ENCODE data around the gene PTPRK.

DNA sequence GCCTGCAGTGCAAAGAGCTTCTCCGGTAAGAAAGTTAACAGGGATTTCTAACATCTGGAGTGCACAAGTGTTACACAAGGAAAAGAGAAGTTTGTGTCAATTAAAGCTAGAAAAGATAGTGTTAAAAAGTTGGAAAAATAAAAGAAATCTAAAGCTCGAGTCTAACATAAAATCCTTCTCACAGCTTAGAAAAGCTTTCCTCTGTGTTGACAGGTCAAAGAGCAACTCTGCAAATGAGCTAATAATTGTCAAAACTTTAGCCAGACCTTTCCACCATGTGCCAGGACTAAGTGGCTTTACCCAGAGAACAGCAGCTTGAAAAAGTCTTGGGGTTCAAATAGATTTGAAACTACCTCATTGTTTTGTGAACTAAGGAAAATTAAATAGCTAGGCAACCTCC, 14.8 kb downstream of the PTPRK start:
- TF ChIP-seq, protein P1, sequence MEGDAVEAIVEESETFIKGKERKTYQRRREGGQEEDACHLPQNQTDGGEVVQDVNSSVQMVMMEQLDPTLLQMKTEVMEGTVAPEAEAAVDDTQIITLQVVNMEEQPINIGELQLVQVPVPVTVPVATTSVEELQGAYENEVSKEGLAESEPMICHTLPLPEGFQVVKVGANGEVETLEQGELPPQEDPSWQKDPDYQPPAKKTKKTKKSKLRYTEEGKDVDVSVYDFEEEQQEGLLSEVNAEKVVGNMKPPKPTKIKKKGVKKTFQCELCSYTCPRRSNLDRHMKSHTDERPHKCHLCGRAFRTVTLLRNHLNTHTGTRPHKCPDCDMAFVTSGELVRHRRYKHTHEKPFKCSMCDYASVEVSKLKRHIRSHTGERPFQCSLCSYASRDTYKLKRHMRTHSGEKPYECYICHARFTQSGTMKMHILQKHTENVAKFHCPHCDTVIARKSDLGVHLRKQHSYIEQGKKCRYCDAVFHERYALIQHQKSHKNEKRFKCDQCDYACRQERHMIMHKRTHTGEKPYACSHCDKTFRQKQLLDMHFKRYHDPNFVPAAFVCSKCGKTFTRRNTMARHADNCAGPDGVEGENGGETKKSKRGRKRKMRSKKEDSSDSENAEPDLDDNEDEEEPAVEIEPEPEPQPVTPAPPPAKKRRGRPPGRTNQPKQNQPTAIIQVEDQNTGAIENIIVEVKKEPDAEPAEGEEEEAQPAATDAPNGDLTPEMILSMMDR (IDR thresholded peaks at IDR 0.05; ENCODE audit: low read depth, low read length) = no peak
- TF ChIP-seq EZH2phosphoT487 (IDR thresholded peaks at IDR 0.05; ENCODE audit: low read depth) = no peak

All from OCI-LY3 (cell line).